ENCODE measurements around the gene ATP5F1B.

Gene ATP5F1B

DNA sequence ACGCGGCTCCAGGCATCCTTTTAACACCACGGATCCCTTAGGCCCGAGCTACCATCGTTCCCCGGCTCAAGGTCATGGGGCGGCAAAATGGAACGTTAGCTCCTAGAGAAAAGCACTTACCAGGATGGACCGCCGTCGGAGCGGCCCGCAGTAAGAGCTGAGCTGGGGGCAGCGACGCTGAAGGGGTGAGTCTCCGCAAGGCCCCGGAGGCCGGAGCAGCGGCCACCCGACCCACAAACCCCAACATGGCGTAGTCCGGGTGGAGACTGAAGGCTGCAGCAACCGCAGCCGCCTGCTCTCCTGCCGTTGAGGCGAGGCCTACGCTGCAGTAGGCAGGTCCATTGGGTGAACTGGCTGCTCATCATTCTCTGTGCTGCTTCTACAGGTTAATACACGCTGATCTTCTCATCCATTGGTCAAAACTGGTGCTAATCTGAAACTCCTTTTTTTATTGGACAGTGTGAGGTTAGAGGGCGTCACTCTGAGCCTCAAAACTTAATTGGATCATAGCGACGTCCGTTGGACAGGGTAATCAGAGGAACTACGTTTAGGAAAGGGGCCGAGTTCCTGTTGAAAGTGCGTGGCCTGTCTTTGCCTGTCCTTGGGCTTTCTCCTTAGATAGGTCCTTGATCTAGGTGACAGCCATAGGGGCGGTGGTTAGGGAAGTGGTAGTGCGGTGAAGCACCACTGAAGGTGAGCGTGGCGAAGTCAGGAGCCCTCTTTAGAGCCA lies at the start of gene ATP5F1B:
Gene ATP5F1B (minus strand): TSS at position 268 of the 730 bp plus-strand sequence. CDS start 21 bp downstream, at position 247.
- H3K4me3 ChIP-seq (ENCODE audit: low read depth, low read length): peak within 1 kb of the TSS; percentile 93
- TF ChIP-seq, protein P1, sequence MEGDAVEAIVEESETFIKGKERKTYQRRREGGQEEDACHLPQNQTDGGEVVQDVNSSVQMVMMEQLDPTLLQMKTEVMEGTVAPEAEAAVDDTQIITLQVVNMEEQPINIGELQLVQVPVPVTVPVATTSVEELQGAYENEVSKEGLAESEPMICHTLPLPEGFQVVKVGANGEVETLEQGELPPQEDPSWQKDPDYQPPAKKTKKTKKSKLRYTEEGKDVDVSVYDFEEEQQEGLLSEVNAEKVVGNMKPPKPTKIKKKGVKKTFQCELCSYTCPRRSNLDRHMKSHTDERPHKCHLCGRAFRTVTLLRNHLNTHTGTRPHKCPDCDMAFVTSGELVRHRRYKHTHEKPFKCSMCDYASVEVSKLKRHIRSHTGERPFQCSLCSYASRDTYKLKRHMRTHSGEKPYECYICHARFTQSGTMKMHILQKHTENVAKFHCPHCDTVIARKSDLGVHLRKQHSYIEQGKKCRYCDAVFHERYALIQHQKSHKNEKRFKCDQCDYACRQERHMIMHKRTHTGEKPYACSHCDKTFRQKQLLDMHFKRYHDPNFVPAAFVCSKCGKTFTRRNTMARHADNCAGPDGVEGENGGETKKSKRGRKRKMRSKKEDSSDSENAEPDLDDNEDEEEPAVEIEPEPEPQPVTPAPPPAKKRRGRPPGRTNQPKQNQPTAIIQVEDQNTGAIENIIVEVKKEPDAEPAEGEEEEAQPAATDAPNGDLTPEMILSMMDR (IDR thresholded peaks at IDR 0.05; ENCODE audit: borderline replicate concordance, insufficient read depth, low read depth, low read length): no peak

DNA sequence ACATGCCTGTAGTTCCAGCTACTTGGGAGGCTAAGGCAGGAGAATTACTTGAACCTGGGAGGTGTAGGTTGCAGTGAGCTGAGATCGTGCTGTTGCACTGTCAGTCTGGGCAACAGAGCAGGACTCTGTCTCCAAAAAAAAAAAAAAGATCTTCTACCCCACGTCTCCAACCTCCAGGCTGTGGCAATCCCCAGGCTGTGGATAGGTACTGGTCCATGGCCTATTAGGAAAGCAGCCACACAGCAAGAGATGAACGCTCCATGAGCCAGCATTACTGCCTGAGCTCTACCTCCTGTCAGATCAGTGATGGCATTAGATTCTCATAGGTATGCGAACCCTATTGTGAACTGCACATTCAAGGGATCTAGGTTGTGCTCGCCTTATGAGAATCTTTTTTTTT lies 48.4 kb upstream of the ATP5F1B start:
- TF ChIP-seq, protein P1 (IDR thresholded peaks at IDR 0.05; ENCODE audit: borderline replicate concordance, insufficient read depth, low read depth, low read length): no peak
- H3K4me3 ChIP-seq (ENCODE audit: low read depth, low read length): no peak overlapping the region

- H3K4me3 ChIP-seq (ENCODE audit: low read depth, low read length): peak overlapping the region; percentile 71
Measured at GRCh38 chr12:56688846-56689109, 43.0 kb upstream of the ATP5F1B start.

DNA sequence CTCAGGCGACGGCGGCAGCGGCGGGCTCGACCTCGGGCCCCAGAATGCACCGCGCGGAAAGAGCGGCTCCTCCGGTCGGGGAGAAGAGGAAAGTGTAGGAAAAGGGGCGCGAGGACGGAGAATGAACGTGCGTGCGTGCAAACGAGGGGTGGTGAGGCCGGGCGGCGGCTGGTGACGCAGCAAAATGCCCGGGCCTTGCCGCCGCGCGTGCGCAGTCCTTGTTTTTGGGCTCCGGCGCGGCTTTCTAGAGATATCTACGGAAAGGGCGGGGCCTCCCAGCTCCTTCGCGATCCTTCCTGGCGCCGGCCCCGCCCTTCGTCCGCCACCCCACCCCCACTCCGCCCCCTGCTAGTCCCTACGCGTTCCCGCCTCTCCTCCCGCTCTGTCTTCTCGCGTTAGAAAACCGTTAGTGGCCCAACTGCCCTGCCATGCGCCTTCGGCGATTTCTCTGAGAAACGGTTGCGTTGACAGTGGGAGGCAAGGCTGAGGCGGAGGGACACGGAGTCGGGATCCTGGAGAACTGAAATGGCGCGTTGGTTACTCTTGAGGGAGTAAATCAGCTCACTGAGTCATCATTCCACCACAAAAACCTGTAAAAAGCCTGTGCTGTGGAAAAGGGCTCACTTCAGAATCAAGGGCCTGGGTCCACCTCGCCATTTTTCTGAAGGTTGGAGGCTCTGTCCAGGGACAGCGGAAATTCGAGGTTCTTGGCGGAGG lies 42.5 kb upstream of the ATP5F1B start, which contains the start of gene PTGES3:
Gene PTGES3 (minus strand): TSS at position 156 of the 717 bp plus-strand sequence. CDS start 285 bp downstream, outside the sequence.
- TF ChIP-seq, protein P1 (IDR thresholded peaks at IDR 0.05; ENCODE audit: borderline replicate concordance, insufficient read depth, low read depth, low read length): no peak
- peak within 1 kb of the TSS; percentile 74 for H3K4me3 ChIP-seq (ENCODE audit: low read depth, low read length)

More at GRCh38 chr12:56688846-56689109, 43.0 kb upstream of the ATP5F1B start:
- TF ChIP-seq, protein P1 (IDR thresholded peaks at IDR 0.05; ENCODE audit: borderline replicate concordance, insufficient read depth, low read depth, low read length): no peak

DNA sequence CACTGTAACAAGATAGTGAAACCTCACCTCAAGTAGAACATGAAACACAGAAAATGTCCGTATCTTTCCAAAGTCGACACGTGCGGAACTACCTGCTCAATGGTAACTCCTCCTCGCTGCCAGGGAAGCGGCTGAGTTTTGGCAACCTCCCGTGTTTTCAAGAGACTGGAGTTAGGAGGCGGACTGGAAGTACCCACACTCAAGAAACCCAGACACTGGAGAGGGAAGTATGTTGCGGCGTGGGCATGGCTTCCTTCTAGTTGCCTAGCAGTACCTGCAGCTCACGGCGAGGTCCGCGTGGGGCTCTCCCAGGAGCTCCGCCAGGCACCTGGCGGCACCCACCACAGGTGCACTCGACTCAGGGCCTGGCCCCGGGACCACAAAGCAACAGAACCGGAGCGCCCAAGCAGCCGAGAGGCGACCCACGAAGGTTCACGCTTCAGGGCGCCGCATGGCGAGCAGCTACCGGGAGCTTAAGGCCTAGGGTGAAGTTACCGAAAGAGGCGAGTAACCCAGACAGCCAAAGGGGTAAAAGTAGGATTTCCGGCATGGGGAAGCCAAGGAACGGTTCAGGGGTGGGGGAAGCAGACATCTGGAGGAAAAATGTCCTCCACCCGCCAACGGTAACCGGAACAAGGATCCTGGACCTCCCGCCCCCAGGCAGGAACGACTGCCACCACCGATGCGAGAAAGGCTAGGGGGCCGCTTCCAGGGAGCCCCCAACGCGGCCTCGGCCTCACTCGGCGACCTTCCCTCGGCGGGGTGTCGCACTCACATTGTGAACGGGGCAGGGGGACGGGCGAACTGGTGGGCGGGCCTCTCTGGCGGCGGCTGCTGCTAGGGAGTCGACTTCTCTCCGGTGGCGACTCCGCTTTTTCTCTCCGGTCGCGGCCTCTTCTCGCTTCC lies 41.7 kb upstream of the ATP5F1B start:
- TF ChIP-seq, protein P1 (IDR thresholded peaks at IDR 0.05; ENCODE audit: borderline replicate concordance, insufficient read depth, low read depth, low read length): 0 out of 2 replicates have a peak, but pooled peaks have one; percentile 4
- H3K4me3 ChIP-seq (ENCODE audit: low read depth, low read length): peak overlapping the region; percentile 74

GRCh38 chr12:56684745-56685359 lies 39.1 kb upstream of the ATP5F1B start:
- TF ChIP-seq, protein P1 (IDR thresholded peaks at IDR 0.05; ENCODE audit: borderline replicate concordance, insufficient read depth, low read depth, low read length): no peak
- H3K4me3 ChIP-seq (ENCODE audit: low read depth, low read length): peak overlapping the region; percentile 41
